Uterus (tissue), 4 donors: ENCODE results near the gene GUCA2A. TPM values are rescaled to one million over a fixed set of nuclear protein-coding genes. Genes with fewer than 3 reads are reported as not detected.

Experiments used
- DNase-seq, 2 donors: peaks; one replicate each; pipeline ENCODE4 v3.0.0-alpha.2; 2019 to 2020
- H3K27ac ChIP-seq, 2 donors: fragments of 200-600 bp; sonication (generic); 1 replicate in 1 of 2; 2 replicates in 1 of 2; pipeline ENCODE4 v1.5.1; 2016 to 2018
- H3K27me3 ChIP-seq, 2 donors: fragments of 200-600 bp; sonication (generic); one replicate each; pipeline ENCODE4 v1.5.1; 2018 to 2019; ENCODE audit warnings: control low read depth in 1 of 2
- H3K36me3 ChIP-seq, 2 donors: fragments of 200-600 bp; sonication (generic); one replicate each; pipeline ENCODE4 v1.5.1; 2019; ENCODE audit warnings: control low read depth in 1 of 2
- H3K4me1 ChIP-seq, 2 donors: fragments of 200-600 bp; sonication (generic); one replicate each; pipeline ENCODE4 v1.5.1; 2018 to 2019; ENCODE audit warnings: control low read depth in 1 of 2
- H3K4me3 ChIP-seq, 2 donors: fragments of 200-600 bp; sonication (generic); 1 replicate in 1 of 2; 2 replicates in 1 of 2; pipeline ENCODE4 v1.5.1; 2018 to 2019; ENCODE audit warnings: mild to moderate bottlenecking in 1 of 2
- H3K9me3 ChIP-seq, 2 donors: fragments of 200-600 bp; sonication (generic); one replicate each; pipeline ENCODE4 v1.5.1; 2019; ENCODE audit warnings: control low read depth in 1 of 2
- POLR2A ChIP-seq, 2 donors: fragments of 450-650 bp; IDR thresholded peaks; one replicate each; pipeline ENCODE4 v1.6.1; 2016; ENCODE audit warnings: antibody characterized with exemption in 2 of 2, mild to moderate bottlenecking in 1 of 2, moderate library complexity in 1 of 2
- intact Hi-C: fragments of 100-400 bp; cut with DNase I; formaldehyde crosslinking; loops from one replicate; pipeline ENCODE4 v1.15.1; 2023; ENCODE audit warnings: low total_unique reads
- total RNA-seq, 4 donors: library from RNA; depleted of rRNA in 3 of 4; stranded (reverse); fragments of >200 nt in 3 of 4; gene quantifications; one replicate each; pipeline versions ENCODE4 v1.1.0 to v1.2.4, GENCODE V29; 2014 to 2023
- TF ChIP-seq, protein P1 (sequence below), 4 experiments: fragments of 200-600 bp in 2 of 4; fragments of 450-650 bp in 2 of 4; sonication (generic) in 2 of 4; IDR thresholded peaks; one replicate each; pipeline ENCODE4 v1.5.1; 2016 to 2019; ENCODE audit warnings: antibody characterized with exemption in 4 of 4, mild to moderate bottlenecking in 2 of 4, moderate library complexity in 1 of 4
- donor health status: DM: yes; HTN: yes; CAD: no.

Gene GUCA2A
- total RNA-seq, 4 donors from 2014 or later = not detected

- TF ChIP-seq, protein P1, sequence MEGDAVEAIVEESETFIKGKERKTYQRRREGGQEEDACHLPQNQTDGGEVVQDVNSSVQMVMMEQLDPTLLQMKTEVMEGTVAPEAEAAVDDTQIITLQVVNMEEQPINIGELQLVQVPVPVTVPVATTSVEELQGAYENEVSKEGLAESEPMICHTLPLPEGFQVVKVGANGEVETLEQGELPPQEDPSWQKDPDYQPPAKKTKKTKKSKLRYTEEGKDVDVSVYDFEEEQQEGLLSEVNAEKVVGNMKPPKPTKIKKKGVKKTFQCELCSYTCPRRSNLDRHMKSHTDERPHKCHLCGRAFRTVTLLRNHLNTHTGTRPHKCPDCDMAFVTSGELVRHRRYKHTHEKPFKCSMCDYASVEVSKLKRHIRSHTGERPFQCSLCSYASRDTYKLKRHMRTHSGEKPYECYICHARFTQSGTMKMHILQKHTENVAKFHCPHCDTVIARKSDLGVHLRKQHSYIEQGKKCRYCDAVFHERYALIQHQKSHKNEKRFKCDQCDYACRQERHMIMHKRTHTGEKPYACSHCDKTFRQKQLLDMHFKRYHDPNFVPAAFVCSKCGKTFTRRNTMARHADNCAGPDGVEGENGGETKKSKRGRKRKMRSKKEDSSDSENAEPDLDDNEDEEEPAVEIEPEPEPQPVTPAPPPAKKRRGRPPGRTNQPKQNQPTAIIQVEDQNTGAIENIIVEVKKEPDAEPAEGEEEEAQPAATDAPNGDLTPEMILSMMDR (IDR thresholded peaks at IDR 0.05) = no peak
- TF ChIP-seq POLR2A (IDR thresholded peaks at IDR 0.05) = no peak
- intact Hi-C loops = no loop called here
- no peaks in the 10 kb centered on the region for H3K36me3 ChIP-seq
- H3K4me1 ChIP-seq = peaks cover 0 to 12% of the 10 kb centered on the region in 2 donors
- peak; percentile 63 to 87 for DNase-seq
- no peak overlapping the region for H3K4me3 ChIP-seq
- H3K27ac ChIP-seq = peak overlapping the region; percentile 25 to 35
- H3K27me3 ChIP-seq = no peaks in the 10 kb centered on the region
- H3K9me3 ChIP-seq = no peaks in the 10 kb centered on the region
Observed at GRCh38 chr1:42177541-42177981, 13.0 kb upstream of the GUCA2A start.

DNA sequence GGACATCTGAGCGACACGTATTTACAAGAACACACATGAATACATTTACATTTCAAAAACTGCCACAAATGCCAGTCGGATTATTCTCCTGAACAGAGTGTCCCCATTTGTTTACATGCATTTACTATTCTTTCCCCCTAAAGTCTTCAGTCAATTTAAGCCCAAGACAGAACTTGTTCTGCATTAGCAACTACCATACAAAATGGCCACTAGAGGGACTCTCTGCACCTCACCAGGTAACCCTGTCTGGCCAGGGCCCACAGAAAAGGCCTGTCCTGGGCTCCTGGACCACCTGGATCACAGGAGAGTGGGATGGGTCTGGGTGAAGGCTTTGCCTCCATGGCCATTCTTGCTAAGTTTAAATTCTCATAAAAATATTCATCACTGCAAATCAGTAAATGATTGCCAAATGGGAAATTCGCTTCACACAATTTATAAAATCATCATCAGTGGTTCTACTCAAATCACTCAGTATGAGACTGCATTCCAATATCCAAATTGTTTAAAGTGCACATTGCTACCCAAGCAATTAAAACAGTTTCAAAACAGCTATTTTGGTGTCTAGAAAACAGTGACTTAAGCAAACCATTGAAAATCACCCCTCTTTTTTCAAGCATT lies 12.5 kb upstream of the GUCA2A start:
- Histone ChIP-seq H3K27ac (peak overlapping the region; percentile 14 to 35), H3K9me3 (no peaks in the 10 kb centered on the region), H3K4me3 (no peak overlapping the region), H3K4me1 (peaks cover 0 to 12% of the 10 kb centered on the region in 2 donors), H3K36me3 (no peaks in the 10 kb centered on the region), H3K27me3 (no peaks in the 10 kb centered on the region)
- TF ChIP-seq POLR2A (IDR thresholded peaks at IDR 0.05) = no peak
- TF ChIP-seq, protein P1 (IDR thresholded peaks at IDR 0.05) = peak; percentile 20 to 58 (median 36)
- DNase-seq = no peak
- intact Hi-C loops = no loop called here

- Histone ChIP-seq H3K27ac (no peak overlapping the region), H3K36me3 (no peaks in the 10 kb centered on the region), H3K4me1 (peaks cover 0 to 12% of the 10 kb centered on the region in 2 donors), H3K27me3 (no peaks in the 10 kb centered on the region), H3K9me3 (no peaks in the 10 kb centered on the region), H3K4me3 (no peak overlapping the region)
- intact Hi-C loops = no loop called here
- TF ChIP-seq, protein P1 (IDR thresholded peaks at IDR 0.05) = no peak
- no peak for TF ChIP-seq POLR2A (IDR thresholded peaks at IDR 0.05)
- DNase-seq = no peak
Observed at GRCh38 chr1:42175314-42176054, 10.9 kb upstream of the GUCA2A start.

GRCh38 chr1:42173961-42174735 lies 9.6 kb upstream of the GUCA2A start:
- Histone ChIP-seq H3K4me1 (no peaks in the 10 kb centered on the region), H3K27ac (no peak overlapping the region), H3K9me3 (no peaks in the 10 kb centered on the region), H3K36me3 (no peaks in the 10 kb centered on the region), H3K4me3 (no peak overlapping the region), H3K27me3 (no peaks in the 10 kb centered on the region)
- TF ChIP-seq, protein P1 (IDR thresholded peaks at IDR 0.05) = no peak
- TF ChIP-seq POLR2A (IDR thresholded peaks at IDR 0.05) = no peak
- no peak for DNase-seq
- intact Hi-C loops = no loop called here
